ENCODE data around the gene UGT1A5.

The UGT1A5 gene

GRCh38 chr2:233686928-233687327 is 25.8 kb upstream of the UGT1A5 start:
- no peak for TF ChIP-seq ZFX (IDR thresholded peaks at IDR 0.05)
- TF ChIP-seq, protein P1, sequence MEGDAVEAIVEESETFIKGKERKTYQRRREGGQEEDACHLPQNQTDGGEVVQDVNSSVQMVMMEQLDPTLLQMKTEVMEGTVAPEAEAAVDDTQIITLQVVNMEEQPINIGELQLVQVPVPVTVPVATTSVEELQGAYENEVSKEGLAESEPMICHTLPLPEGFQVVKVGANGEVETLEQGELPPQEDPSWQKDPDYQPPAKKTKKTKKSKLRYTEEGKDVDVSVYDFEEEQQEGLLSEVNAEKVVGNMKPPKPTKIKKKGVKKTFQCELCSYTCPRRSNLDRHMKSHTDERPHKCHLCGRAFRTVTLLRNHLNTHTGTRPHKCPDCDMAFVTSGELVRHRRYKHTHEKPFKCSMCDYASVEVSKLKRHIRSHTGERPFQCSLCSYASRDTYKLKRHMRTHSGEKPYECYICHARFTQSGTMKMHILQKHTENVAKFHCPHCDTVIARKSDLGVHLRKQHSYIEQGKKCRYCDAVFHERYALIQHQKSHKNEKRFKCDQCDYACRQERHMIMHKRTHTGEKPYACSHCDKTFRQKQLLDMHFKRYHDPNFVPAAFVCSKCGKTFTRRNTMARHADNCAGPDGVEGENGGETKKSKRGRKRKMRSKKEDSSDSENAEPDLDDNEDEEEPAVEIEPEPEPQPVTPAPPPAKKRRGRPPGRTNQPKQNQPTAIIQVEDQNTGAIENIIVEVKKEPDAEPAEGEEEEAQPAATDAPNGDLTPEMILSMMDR (conservative IDR thresholded peaks at IDR 0.05), result no peak
- H3K27ac ChIP-seq, result no peak overlapping the region

GRCh38 chr2:233688341-233688740 is 24.4 kb upstream of the UGT1A5 start:
- TF ChIP-seq, protein P1 (conservative IDR thresholded peaks at IDR 0.05), result no peak
- no peak for TF ChIP-seq ZFX (IDR thresholded peaks at IDR 0.05)

GRCh38 chr2:233689031-233689430 is 23.7 kb upstream of the UGT1A5 start:
- no peak overlapping the region for H3K27ac ChIP-seq
- TF ChIP-seq, protein P1 (conservative IDR thresholded peaks at IDR 0.05), result no peak
- TF ChIP-seq ZFX (IDR thresholded peaks at IDR 0.05), result no peak

More at GRCh38 chr2:233688341-233688740, 24.4 kb upstream of the UGT1A5 start:
- no peak overlapping the region for H3K27ac ChIP-seq

DNA sequence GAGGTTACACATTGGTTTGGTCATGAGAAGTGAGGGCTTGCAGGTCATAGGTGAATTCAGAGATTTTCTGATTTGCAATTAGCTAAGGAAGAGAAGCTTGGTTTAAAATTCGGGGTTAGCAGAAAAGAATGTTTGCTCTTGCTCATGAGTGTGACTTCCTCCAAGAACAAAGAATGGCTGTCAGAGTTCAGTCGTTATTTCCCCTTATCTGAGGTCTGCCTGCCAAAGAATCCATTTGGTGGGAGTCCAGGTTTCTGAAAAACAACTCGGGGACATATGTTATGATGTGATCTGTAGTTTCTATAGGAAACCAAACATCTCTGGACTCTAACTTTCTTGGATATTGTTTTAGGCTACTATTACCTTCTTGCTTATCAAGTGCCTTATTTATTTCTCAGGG is 23.2 kb upstream of the UGT1A5 start:
- TF ChIP-seq ZFX (IDR thresholded peaks at IDR 0.05), result no peak
- TF ChIP-seq, protein P1 (conservative IDR thresholded peaks at IDR 0.05), result no peak
- H3K27ac ChIP-seq, result peak overlapping the region; percentile 61; the same call in 1 of the 2 replicates

DNA sequence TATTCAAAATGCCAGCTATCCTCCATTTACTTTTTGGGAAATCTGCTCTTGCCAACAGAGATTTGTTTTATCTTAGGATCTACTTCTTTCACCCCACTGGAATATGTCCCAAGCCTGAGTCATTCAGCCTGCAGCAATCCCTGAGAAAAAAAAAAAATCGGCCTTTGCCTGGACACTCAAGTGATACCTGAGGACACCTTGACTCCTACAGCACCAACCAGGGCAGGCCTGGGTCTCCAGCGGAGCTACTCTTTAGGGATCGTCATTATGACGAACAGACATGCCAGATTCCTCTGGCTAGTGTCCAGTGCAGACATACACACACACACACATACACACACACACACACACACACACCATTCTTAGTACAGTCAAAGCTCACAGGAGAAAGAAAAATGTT is 22.3 kb upstream of the UGT1A5 start:
- no peak for TF ChIP-seq ZFX (IDR thresholded peaks at IDR 0.05)
- TF ChIP-seq, protein P1 (conservative IDR thresholded peaks at IDR 0.05), result no peak
- peak overlapping the region; percentile 61 for H3K27ac ChIP-seq

DNA sequence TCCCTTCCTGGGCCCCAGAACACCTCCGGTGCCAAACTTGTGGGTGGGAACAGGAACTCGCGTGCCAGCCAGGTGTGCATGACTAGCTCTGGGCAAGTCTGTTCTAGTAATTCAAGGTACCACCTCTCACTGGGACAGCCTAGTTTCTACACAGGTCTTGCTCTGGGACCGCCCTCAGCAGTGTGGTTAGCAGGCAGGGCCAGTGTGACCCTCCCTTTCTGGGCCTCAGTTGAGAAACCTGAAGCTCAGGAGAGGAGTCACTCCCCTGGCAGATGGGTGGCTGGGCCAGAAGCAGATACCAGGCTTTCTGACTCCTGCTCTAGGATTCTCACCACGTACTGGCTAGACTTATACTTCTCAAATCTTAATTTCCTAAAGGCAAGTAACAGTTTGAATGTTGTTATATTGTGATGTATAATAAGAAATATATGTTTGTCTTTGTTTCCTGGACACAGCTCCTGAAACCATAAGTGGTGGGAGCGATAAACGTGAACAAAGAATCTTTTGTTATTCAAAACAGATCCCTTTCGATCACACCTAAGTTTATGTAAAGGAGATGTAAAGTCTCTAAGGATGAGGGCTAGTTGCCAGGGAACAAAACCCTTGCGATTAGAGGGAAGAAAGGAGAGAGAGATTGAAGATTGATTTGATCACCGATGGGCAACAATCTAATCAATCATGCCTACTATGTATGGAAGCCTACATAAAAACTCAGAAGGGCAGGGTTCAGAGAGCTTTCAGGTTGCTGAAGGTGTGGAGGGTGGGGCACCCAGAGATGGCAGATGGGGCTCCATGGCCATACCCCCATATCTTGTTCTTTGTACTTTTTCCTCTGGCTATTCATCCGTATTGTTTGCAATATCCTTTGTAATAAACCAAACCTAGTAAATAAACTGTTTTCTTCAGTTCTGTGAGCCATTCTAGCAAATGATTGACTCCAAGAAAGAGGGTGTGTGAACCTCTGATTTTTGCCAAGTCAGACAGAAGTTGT is 21.0 kb upstream of the UGT1A5 start:
- TF ChIP-seq, protein P1 (conservative IDR thresholded peaks at IDR 0.05), result no peak
- TF ChIP-seq ZFX (IDR thresholded peaks at IDR 0.05), result no peak
- H3K27ac ChIP-seq, result peak overlapping the region; percentile 61

DNA sequence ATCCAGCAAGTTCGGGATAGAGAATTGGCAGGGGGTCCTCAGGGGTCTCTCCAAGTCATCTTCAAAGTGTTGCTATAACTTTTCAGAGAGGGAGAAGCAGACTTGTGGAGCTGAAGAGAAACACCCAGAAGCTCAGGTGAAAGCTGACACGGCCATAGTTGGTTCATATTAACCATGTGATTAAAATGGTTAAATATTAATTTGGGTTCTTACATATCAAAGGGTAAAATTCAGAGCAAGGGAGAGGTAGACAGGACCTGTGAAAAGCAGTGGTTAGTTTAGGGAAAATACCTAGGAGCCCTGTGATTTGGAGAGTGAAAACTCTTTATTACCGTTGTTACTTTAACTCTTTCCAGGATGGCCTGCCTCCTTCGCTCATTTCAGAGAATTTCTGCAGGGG is 20.1 kb upstream of the UGT1A5 start, which contains the start of gene UGT1A6:
Gene UGT1A6, plus strand, starts transcription at position 243 of the 400 bp plus-strand sequence. Its CDS starts 115 bp downstream, at position 358.
- H3K27ac ChIP-seq, result peak within 1 kb of the TSS; percentile 55
- no peak for TF ChIP-seq ZFX (IDR thresholded peaks at IDR 0.05)
- TF ChIP-seq, protein P1 (conservative IDR thresholded peaks at IDR 0.05), result no peak
